HUES48 (cell line): ENCODE data around the gene SYNPO2.
"Not testable (repeated sequence)": the region's sequence is repeated elsewhere in the genome, so short reads cannot be mapped to it uniquely, and the experiment has no call there.

Experiments used
- H3K27ac ChIP-seq: one replicate; pipeline ENCODE4 v1.7.0; 2013; ENCODE audit warnings: low read depth, low read length, inconsistent platforms
- H3K27me3 ChIP-seq: 2 replicates; pipeline ENCODE4 v1.6.1; 2013; ENCODE audit warnings: mild to moderate bottlenecking, low read length; ENCODE audit not compliant: control insufficient read depth, insufficient read depth
- H3K36me3 ChIP-seq: 2 replicates; pipeline ENCODE4 v1.6.1; 2013; ENCODE audit warnings: low read length; ENCODE audit not compliant: control insufficient read depth, insufficient read depth
- H3K4me1 ChIP-seq: 2 replicates; pipeline ENCODE4 v1.6.1; 2013; ENCODE audit warnings: mild to moderate bottlenecking, low read length; ENCODE audit not compliant: control insufficient read depth, insufficient read depth
- H3K4me3 ChIP-seq: 2 replicates; pipeline ENCODE4 v1.5.1; 2013; ENCODE audit warnings: mild to moderate bottlenecking, low read depth, low read length
- H3K9ac ChIP-seq: 2 replicates; pipeline ENCODE4 v1.6.1; 2013; ENCODE audit warnings: mild to moderate bottlenecking, low read depth, low read length, moderate library complexity
- H3K9me3 ChIP-seq: 2 replicates; pipeline ENCODE4 v1.6.1; 2013; ENCODE audit warnings: low read length; ENCODE audit not compliant: control insufficient read depth, insufficient read depth

SYNPO2 gene

DNA sequence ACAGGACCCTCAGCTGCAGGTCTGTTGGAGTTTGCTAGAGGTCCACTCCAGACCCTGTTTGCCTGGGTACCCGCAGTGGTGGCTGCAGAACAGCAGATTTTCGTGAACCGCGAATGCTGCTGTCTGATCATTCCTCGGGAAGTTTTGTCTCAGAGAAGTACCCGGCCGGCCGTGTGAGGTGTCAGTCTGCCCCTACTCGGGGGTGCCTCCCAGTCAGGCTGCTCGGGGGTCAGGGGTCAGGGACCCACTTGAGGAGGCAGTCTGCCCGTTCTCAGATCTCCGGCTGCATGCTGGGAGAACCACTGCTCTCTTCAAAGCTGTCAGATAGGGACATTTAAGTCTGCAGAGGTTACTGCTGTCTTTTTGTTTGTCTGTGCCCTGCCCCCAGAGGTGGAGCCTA lies 178.5 kb downstream of the SYNPO2 start:
- peaks cover 16% of the 10 kb centered on the region for H3K4me1 ChIP-seq
- not testable (repeated sequence) for H3K4me3 ChIP-seq, H3K36me3 ChIP-seq, H3K9me3 ChIP-seq, H3K9ac ChIP-seq, H3K27ac ChIP-seq, H3K27me3 ChIP-seq

DNA sequence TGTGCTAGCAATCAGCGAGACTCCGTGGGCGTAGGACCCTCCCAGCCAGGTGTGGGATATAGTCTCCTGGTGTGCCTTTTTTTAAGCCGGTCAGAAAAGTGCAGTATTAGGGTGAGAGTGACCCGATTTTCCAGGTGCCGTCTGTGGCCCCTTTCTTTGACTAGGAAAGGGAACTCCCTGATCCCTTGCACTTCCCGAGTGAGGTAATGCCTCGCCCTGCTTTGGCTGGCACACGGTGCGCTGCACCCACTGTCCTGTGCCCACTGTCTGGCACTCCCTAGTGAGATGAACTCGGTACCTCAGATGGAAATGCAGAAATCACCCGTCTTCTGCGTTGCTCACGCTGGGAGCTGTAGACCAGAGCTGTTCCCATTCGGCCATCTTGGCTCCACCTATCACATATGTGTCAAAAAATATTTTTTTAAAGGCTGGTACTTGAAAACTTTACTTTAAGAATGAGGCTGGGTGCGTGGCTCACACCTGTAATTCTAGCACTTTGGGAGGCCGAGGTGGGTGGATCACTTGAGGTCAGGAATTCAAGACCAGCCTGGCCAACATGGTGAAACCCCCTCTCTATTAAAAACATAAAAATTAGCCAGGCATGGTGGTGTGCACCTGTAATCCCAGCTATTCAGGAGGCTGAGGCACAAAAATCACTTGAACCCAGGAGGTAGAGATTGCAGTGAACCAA lies 179.2 kb downstream of the SYNPO2 start:
- not testable (repeated sequence) for H3K9me3 ChIP-seq, H3K36me3 ChIP-seq, H3K27me3 ChIP-seq
- H3K9ac ChIP-seq = peak overlapping the region; percentile 56; the same call in 1 of the 2 replicates
- peak overlapping the region; percentile 60 for H3K4me3 ChIP-seq
- H3K4me1 ChIP-seq = peaks cover 16% of the 10 kb centered on the region
- H3K27ac ChIP-seq = peak overlapping the region; percentile 40

DNA sequence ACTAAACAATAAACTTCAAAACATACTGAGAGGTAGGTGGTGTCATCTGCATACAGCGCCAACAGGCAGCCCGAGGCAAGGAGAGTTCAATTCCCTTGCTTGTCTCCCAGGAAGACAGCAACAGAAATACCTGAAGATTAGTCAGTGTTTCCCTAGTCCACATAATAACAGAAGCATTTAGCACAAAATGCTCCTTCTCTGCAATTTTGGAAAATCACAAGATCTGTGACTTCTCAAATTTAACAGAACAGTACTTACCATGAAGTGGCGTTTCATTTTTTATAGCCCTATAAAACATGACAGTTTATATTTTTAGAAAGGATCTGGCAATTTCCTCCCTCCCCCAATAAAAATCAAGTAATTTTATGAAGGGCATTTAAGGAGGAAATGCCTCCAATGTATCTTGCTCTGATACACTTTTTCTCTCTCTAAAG lies 179.9 kb downstream of the SYNPO2 start:
- H3K27me3 ChIP-seq = no peaks in the 10 kb centered on the region
- H3K4me3 ChIP-seq = peak overlapping the region; percentile 60
- H3K27ac ChIP-seq = no peak overlapping the region
- H3K36me3 ChIP-seq = no peaks in the 10 kb centered on the region
- no peak overlapping the region for H3K9ac ChIP-seq
- H3K9me3 ChIP-seq = peaks cover 15% of the 10 kb centered on the region
- H3K4me1 ChIP-seq = peaks cover 16% of the 10 kb centered on the region

DNA sequence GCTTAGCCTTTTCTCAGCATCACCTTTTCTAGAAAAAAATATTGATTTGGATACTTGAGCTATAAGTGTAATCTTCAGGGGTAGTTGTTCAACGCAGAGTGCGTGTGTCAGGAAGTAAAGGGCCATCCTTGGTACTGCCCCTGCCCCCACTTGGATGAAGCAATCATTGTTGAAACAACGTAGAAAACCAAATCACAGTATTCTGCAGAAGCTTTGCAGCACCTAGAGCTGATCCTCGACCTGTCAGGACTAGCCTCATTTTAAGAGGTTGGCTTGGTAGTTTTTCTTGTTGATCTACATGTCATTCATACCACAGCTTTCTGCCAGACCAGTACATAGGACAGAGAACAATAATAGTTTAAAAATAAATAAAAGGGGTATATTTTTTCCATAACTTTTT lies 181.6 kb downstream of the SYNPO2 start:
- no peaks in the 10 kb centered on the region for H3K27me3 ChIP-seq
- no peaks in the 10 kb centered on the region for H3K36me3 ChIP-seq
- no peak overlapping the region for H3K9ac ChIP-seq
- H3K4me3 ChIP-seq = no peak overlapping the region
- peaks cover 16% of the 10 kb centered on the region for H3K4me1 ChIP-seq
- H3K9me3 ChIP-seq = peaks cover 17% of the 10 kb centered on the region
- H3K27ac ChIP-seq = no peak overlapping the region

DNA sequence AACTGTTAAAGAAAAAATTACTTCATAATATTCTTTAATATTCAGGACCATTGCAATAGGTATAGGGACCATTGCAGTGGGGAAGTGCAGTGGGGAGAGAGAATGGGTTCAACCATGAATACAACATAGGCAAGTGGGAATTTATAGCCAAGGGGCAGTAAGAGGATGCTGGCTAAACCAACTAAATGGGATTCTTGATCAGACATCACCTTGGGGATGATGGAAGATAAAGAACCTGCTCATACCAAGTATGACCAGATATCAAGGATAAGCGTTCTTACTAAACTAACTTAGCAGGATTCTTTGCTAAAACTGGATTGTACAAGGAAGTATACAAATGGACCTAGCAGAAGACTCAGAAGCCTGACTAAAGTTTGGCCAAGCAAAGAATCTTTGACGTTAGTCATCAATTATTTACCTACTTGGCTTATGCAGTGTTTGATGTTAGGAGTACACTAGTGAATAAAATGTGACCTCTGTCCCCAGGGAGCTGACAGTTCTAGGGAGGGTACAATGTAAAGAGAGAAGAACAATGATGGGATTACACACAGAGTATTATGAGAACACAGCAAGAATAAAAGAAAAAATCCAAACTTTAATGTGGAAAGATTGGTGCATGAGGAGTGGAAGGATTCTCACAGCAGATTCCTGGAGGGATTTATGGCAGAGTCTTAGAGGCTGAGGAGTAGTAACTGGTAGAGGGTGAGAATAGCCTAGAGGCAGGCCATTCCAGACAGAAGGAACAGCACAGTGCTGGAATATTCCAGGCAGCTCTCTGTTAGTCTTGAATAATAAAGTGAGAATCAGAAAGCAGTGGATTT lies 192.3 kb downstream of the SYNPO2 start:
- Histone ChIP-seq H3K27me3 (no peaks in the 10 kb centered on the region), H3K36me3 (no peaks in the 10 kb centered on the region), H3K4me3 (no peak overlapping the region), H3K9ac (no peak overlapping the region), H3K4me1 (no peaks in the 10 kb centered on the region), H3K27ac (peak overlapping the region; percentile 32), H3K9me3 (no peaks in the 10 kb centered on the region)

DNA sequence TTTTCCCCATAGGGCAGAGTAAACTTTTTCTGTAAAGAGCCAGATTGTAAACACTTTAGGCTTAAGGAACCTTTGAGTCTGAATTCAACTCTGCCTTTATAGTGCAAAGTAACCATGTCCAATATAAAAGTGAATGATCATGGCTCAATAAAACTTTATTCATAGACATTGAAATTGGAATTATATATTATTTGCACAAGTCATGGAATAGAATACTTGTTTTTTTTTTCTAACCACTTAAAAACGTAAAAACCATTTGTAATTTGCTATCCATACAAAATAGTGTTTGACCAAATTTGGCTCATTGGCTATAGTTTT lies 192.8 kb downstream of the SYNPO2 start:
- Histone ChIP-seq H3K4me1 (no peaks in the 10 kb centered on the region), H3K27ac (peak overlapping the region; percentile 32), H3K9me3 (no peaks in the 10 kb centered on the region), H3K36me3 (no peaks in the 10 kb centered on the region), H3K4me3 (no peak overlapping the region), H3K27me3 (no peaks in the 10 kb centered on the region), H3K9ac (no peak overlapping the region)

DNA sequence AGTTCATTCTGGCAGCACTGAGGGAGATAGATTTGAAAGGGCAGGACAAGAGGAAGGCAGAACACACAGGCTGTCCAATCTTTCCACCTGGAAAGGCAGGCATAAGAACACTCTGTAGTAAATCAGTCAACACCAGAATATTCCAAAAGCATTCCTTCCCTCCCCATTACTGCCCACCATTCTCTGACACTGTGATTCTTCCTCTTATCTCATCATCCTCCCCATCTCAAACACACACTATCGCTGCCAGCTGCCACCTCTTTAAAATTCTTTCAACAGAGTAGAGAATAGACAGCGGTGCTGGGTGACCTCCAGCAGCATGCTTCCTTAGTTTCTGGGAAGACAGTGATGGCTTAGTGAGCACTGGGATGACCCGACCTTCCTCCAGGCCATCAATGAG lies 193.3 kb downstream of the SYNPO2 start:
- H3K9me3 ChIP-seq = no peaks in the 10 kb centered on the region
- no peaks in the 10 kb centered on the region for H3K4me1 ChIP-seq
- no peaks in the 10 kb centered on the region for H3K36me3 ChIP-seq
- no peak overlapping the region for H3K4me3 ChIP-seq
- H3K9ac ChIP-seq = no peak overlapping the region
- no peaks in the 10 kb centered on the region for H3K27me3 ChIP-seq
- H3K27ac ChIP-seq = no peak overlapping the region

DNA sequence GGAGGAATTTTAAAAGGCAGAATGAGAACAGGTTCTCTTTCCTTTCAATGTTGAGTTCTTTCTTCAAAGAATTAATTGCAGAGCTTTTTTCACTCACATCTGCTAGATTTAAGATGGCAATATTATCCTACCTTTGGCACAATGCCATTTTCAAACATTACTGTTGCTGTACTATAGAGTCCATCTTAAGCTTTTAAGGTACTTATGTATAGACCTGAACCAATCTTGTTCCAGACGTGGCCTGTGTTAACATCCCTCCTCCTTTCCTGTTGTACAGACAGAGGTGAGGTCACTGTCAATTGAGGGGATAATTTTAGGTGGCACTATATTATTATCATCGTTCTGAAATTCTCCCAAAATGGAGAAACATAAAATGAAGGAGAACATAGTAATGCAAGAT lies 194.0 kb downstream of the SYNPO2 start:
- no peak overlapping the region for H3K27ac ChIP-seq
- H3K36me3 ChIP-seq = no peaks in the 10 kb centered on the region
- no peaks in the 10 kb centered on the region for H3K4me1 ChIP-seq
- no peak overlapping the region for H3K4me3 ChIP-seq
- no peak overlapping the region for H3K9ac ChIP-seq
- no peaks in the 10 kb centered on the region for H3K27me3 ChIP-seq
- H3K9me3 ChIP-seq = no peaks in the 10 kb centered on the region

DNA sequence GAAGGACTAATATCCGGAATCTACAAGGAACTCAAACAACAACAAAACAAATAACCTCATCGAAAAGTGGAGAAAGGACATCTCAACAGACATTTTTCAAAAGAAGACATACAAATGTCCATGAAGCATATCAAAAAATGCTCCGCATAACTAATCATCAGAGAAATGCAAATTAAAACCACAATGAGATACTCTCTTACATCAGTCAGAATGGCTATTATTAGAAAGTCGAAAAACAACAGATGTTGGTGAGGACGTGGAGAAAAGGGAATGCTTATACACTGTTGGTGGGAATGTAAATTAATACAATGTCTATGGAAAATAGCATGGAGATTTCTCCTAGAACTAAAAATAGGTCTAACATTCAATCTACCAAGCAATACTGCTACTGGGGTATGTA lies 195.9 kb downstream of the SYNPO2 start:
- Histone ChIP-seq H3K4me1 (no peaks in the 10 kb centered on the region), H3K27me3 (no peaks in the 10 kb centered on the region), H3K27ac (no peak overlapping the region)

DNA sequence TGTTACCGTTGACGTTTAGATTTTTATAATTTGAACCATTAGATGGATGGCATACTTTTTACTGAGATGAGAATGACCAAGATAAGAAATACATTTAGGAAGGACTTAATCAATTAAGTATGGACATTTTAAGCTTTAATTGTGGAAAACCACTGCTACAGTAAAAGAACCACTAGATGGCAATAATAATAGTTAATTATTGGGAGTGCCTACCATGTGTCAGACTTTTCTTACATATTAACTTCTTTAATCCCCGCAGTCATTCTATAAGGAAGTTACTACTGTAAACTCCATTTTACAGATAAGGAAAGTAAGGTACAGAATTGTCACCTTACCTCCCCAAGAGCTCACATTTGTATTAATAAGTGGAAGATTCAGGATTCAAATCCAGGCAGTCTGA lies 198.5 kb downstream of the SYNPO2 start:
- Histone ChIP-seq H3K36me3 (no peaks in the 10 kb centered on the region), H3K4me1 (no peaks in the 10 kb centered on the region)

More for the DNA sequence above, 195.9 kb downstream of the SYNPO2 start:
- H3K9me3 ChIP-seq = no peaks in the 10 kb centered on the region
- no peaks in the 10 kb centered on the region for H3K36me3 ChIP-seq
- H3K4me3 ChIP-seq = no peak overlapping the region
- no peak overlapping the region for H3K9ac ChIP-seq

DNA sequence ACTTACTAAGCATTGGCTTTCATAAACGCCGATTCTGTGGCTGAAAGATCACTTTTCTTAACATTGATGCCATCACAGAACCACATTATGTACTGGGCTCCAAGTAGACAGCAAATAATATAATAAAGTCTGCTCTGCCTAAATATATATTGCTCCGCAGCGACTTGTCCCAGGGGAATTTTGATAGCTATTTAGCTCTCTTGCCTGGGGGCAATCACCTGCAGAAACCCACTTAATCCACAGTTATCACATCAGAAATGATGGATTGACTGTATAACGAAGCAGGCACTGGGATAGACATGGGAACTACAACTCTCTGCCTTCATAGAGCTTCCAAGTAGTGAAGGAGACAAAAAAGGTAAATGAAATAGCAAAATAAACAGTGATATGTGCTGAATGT lies 199.0 kb downstream of the SYNPO2 start:
- no peaks in the 10 kb centered on the region for H3K4me1 ChIP-seq
- H3K27ac ChIP-seq = no peak overlapping the region
- H3K4me3 ChIP-seq = no peak overlapping the region
- H3K9me3 ChIP-seq = no peaks in the 10 kb centered on the region
- H3K36me3 ChIP-seq = no peaks in the 10 kb centered on the region
- H3K9ac ChIP-seq = no peak overlapping the region
- no peaks in the 10 kb centered on the region for H3K27me3 ChIP-seq

More for the DNA sequence above, 198.5 kb downstream of the SYNPO2 start:
- Histone ChIP-seq H3K27ac (no peak overlapping the region), H3K27me3 (no peaks in the 10 kb centered on the region), H3K9me3 (no peaks in the 10 kb centered on the region), H3K9ac (no peak overlapping the region), H3K4me3 (no peak overlapping the region)
